ENCODE results near the gene SCARF2.

GRCh38 chr22:20396639-20397038, 41.0 kb downstream of the SCARF2 start:
- no peak for TF ChIP-seq EZH2 (IDR thresholded peaks at IDR 0.05; ENCODE audit: borderline replicate concordance, insufficient read depth, low read depth, low read length, poor library complexity, severe bottlenecking)
- TF ChIP-seq CTCF (IDR thresholded peaks at IDR 0.05): no peak

Measured in B cell (primary cell).